ENCODE data around the gene ARID4A.
"Not testable (repeated sequence)": the region's sequence is repeated elsewhere in the genome, so short reads cannot be mapped to it uniquely, and the experiment has no call there.

Gene ARID4A, protein sequence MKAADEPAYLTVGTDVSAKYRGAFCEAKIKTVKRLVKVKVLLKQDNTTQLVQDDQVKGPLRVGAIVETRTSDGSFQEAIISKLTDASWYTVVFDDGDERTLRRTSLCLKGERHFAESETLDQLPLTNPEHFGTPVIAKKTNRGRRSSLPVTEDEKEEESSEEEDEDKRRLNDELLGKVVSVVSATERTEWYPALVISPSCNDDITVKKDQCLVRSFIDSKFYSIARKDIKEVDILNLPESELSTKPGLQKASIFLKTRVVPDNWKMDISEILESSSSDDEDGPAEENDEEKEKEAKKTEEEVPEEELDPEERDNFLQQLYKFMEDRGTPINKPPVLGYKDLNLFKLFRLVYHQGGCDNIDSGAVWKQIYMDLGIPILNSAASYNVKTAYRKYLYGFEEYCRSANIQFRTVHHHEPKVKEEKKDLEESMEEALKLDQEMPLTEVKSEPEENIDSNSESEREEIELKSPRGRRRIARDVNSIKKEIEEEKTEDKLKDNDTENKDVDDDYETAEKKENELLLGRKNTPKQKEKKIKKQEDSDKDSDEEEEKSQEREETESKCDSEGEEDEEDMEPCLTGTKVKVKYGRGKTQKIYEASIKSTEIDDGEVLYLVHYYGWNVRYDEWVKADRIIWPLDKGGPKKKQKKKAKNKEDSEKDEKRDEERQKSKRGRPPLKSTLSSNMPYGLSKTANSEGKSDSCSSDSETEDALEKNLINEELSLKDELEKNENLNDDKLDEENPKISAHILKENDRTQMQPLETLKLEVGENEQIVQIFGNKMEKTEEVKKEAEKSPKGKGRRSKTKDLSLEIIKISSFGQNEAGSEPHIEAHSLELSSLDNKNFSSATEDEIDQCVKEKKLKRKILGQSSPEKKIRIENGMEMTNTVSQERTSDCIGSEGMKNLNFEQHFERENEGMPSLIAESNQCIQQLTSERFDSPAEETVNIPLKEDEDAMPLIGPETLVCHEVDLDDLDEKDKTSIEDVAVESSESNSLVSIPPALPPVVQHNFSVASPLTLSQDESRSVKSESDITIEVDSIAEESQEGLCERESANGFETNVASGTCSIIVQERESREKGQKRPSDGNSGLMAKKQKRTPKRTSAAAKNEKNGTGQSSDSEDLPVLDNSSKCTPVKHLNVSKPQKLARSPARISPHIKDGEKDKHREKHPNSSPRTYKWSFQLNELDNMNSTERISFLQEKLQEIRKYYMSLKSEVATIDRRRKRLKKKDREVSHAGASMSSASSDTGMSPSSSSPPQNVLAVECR

DNA sequence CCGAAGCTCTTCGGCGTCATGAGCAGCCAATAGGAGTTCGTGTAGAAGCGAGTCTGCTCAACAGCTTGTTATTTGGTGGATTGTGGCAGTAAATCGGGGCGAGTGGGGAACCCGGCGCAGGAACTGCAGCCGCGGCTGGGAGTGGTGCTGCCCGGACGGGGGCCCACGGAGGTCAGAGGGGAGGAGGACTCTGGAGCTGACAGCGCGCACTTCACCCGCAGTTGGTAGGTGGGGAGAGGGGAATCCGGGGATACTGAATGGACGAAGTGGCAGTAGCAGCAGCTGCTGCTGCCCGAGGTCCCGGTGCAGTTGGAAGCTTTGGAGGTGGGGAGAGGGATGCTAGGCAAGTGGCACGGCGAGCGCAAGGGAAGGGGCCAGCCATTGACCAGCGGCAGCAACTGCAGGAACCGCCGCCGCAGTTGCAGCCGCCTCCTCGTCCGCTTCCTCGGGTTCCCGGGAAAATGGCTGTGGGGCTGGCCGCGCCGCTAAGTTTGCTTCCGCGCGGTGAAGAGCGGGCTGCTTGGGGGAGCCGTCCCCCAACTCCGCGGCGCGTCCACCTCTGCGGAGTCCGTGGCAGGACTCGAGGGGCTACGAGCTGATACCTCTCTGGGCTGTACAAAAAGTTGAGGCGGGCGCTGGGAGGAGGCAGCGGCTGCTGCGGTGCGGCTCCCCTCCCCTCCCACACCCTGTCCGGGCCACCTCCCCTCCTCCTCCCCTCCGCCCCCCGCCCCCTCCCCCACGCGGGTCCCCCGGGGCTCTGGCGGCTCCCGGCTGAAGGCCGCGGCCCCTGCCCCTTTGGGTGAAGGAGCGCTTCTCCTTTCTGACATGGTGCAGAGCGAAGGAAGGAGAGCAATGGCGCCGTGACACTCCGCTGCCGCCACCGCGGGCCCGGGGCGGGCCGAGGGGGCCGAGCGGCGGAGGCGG is at the start of gene ARID4A:
ARID4A (plus strand) TSS at position 79 of the 924 bp plus-strand sequence. CDS start 1,300 bp downstream, outside the sequence.
- DNase-seq, result peak; percentile 26

GRCh38 chr14:58249611-58250010 is 48.7 kb upstream of the ARID4A start:
- DNase-seq, result no peak

- no peak for DNase-seq
Measured at GRCh38 chr14:58258156-58258555, 40.2 kb upstream of the ARID4A start.

DNA sequence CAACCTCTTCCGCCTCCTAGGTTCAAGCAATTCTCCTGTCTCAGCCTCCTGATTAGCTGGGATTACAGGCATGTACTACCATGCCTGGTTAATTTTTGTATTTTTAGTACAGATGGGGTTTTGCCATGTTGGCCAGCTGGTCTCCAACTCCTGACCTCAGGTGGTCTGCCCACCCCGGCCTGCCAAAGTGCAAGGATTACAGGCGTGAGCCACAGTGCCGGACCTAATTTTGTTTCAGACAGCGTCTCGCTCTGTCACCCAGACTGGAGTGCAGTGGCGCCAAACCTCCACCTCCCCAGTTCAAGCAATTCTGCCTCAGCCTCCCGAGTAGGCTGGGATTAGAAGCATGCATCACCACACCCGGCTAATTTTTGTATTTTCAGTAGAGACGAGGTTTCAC is 36.4 kb upstream of the ARID4A start:
- DNase-seq, result not testable (repeated sequence)

DNA sequence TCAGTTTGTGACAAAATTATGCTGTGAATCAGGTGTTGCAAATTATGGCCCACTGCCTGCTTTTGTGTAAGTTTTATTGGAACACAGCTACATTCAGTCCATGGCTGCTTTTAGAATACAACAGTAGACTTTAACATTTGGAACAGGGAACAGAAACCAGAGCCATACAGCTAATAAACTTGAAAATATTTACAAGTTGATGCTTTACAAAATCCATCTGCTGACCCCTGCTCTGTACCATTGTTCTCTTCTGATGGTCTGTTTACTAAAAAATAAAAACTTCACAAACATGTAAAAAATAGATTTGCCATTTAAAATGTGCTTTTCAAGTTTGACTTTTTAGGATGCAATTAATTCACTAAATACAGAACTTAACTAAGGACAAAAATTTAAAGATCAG is 33.0 kb upstream of the ARID4A start:
- no peak for DNase-seq

DNA sequence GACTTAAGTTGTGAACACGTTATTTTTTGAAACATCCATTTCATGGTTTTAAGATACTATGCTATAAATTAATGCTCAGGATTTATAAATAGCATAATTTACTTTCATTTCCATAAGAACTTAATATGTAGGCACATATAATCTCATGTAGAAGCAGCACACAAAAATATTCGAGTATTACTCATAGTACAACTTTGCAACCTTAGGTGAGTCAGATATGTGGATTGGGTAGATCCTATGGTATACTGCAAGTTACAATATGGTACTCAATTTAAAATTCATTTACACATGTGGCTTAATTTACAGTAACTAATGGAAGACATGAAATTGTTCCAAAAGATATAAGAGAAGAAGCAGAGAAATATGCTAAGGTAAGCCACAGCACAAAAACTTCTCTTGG is 27.7 kb upstream of the ARID4A start:
- no peak for DNase-seq

GRCh38 chr14:58272588-58273372 is 25.6 kb upstream of the ARID4A start:
- DNase-seq, result no peak

DNA sequence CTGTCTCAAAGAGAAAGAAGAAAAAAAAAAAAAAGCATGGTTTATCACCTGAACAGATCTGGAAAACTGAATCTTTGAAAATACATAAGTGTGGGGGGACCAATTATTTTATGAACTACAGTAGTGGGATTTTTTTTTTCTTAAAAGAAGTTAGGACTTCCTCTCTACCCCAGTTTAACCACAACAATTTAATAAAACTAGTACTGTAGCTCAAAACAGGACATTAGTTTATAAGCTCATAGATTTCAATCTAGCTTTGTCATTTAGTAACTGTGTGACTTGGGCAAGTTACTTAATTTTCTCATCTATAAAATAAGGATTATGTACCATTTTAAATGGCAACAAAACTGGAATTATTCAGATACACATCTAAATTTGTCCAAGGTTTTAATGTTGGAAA is 23.5 kb upstream of the ARID4A start:
- no peak for DNase-seq

- DNase-seq, result no peak
Measured at GRCh38 chr14:58275527-58276190, 22.7 kb upstream of the ARID4A start.

DNA sequence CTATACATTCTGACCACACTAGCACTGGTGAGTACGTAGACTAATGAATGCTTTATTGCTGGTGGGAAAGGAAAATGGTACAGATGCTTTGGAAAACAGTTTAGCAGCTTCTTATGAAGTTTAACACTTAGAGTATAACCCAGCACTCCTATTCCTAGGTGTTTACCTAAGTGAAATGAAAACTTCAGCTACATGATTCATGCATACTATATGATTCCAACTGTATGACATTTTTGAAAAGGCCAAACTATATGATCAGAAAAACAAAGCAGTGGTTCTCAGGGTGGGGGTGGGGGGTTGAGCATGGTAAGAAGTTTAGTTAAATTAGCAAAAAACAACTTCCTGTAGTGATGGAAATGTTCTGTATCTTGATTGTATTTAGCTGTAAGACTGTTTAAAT is 22.1 kb upstream of the ARID4A start:
- DNase-seq, result no peak

DNA sequence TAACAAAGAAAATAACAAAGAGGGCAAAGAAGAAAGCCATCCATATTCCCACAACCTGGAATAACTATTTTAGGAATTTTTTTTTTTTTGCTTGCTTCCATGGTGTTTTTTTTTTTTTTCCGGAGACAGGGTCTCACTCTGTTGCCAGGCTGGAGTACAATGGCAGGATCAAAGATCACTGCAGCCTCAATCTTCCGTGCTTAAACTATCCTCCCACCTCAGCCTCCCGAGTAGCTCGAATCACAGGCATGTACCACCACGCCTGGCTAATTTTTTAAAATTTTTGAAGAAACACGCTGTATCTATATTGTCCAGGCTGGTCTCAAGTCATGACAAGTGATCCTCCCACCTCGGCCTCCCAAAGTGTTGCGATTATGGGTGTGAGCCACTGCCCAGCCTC is 20.2 kb upstream of the ARID4A start:
- no peak for DNase-seq

DNA sequence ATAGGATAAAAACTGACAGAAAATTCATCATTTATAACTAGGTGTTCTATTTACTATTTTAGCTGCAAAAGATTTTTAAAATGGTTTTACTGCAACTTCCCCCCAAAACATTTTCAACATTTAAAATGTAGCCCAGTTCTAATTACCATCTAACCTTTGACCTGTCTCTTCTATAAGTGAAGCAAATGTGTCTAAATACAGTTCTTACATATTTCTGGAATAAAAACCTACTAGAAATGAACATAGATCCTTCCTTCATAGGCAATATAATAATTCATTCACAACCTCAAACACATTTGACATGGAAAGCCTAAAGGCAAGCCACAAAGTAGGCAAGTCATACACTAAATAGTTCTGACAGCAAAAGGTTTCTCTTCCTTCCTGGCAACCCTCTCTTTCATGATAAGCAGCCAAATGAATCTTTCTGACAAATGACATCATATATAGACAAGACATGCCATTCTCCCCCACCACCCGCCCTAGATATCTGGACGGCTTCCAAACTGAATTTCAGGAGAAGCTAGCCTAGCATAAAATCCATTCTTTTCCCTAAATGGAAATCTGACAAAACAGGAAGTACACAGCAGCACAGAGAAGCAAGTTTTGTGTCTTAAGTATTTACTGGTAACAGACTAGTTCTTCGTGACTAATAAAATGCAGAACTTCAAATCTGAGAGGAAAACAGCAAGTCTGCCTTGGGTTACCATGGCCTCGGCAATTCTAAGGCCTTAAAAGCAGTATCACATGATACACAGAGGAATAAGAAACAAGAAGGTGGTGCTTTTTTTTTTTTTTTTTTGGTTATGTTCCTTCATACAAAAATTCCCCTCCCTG is 17.2 kb upstream of the ARID4A start:
- peak; percentile 66 for DNase-seq

GRCh38 chr14:58281969-58282368 is 16.4 kb upstream of the ARID4A start:
- no peak for DNase-seq

- no peak for DNase-seq
Measured at GRCh38 chr14:58282925-58283593, 15.3 kb upstream of the ARID4A start.

GRCh38 chr14:58283730-58284129 is 14.6 kb upstream of the ARID4A start:
- no peak for DNase-seq

DNA sequence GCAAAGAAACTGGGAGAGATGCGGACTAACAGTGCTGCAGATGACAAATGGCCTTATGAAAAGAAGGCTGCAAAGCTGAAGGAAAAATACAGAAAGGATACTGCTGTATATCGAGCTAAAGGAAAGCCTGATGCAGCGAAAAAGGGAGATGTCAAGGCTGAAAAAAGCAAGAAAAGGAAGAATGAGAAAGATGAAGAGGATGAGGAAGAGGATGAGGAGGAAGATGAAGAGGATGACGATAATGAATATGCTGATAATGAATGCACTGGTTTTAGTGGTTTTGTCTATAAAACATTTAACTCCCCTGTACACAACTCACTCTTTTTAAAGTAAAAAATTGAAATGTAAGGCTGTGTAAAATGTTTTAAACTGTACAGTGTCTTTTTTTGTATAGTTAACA is 13.2 kb upstream of the ARID4A start:
- DNase-seq, result no peak

- no peak for DNase-seq
Measured at GRCh38 chr14:58287607-58288042, 10.7 kb upstream of the ARID4A start.

DNA sequence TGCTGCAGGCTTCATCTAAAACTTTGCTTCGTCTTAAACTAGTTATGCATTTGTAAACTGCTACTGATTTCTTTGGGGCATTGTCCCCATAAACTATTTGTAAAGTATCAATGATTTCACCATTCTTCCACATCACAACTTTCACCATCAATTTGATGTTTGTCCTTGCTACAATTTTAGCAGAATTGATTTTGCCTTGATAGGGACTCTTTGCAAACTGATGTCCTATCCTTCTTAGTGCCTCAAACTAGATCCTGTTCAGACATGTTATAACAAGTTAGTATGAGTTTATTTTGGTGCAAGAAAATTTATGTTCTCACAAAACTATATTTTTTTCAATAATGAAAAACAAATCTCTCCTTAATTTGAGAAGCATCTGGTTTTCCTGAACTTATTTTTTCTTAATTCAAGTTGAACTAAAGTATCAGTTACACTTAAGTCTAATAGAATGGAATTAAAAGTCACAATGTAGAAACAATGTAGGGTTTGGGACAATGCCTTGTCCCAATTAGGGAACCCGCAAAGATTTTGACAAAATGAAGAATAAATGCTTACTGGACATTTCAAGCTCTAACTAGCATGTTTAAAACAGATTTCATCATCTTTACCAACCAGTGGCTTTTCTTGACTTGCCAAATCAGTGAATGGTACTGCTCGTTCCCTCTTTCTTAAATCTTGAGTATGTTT is 10.1 kb upstream of the ARID4A start:
- DNase-seq, result no peak
